22Rv1 (cell line): ENCODE results near the gene PTPN2.

ENCODE experiments used
- CTCF ChIP-seq: fragments of 450-650 bp; IDR thresholded peaks from 2 replicates; pipeline ENCODE4 v1.5.1; 2017; ENCODE audit warnings: mild to moderate bottlenecking
- ZFX ChIP-seq: fragments of 450-650 bp; IDR thresholded peaks from 2 replicates; pipeline ENCODE4 v1.6.1; 2017; ENCODE audit warnings: antibody characterized with exemption, borderline replicate concordance

GRCh38 chr18:12768625-12769024 is 115.4 kb downstream of the PTPN2 start:
- no peak for TF ChIP-seq CTCF
- no peak for TF ChIP-seq ZFX
